ENCODE measurements around the gene CD27. TPM values are rescaled to one million over a fixed set of nuclear protein-coding genes. Genes with fewer than 3 reads are reported as not detected.
"Not testable (repeated sequence)": the region's sequence is repeated elsewhere in the genome, so short reads cannot be mapped to it uniquely, and the experiment has no call there.

Gene CD27
- total RNA-seq, 1 experiment from 2014 or later = not detected

- H3K36me3 ChIP-seq (replicated peaks; ENCODE audit: control insufficient read depth, insufficient read depth, low read length) = peaks cover 17% of the 10 kb centered on the region
- DNase-seq = no peak
- no peak overlapping the region for H3K4me3 ChIP-seq (ENCODE audit: insufficient read depth, low read depth, low read length)
- H3K27me3 ChIP-seq (ENCODE audit: control insufficient read depth, insufficient read depth, low read length) = no peaks in the 10 kb centered on the region
Measured at GRCh38 chr12:6463216-6463615, 18.5 kb downstream of the CD27 start.

GRCh38 chr12:6463858-6464257, 19.1 kb downstream of the CD27 start:
- no peak for DNase-seq
- no peaks in the 10 kb centered on the region for H3K27me3 ChIP-seq (ENCODE audit: control insufficient read depth, insufficient read depth, low read length)
- H3K4me3 ChIP-seq (ENCODE audit: insufficient read depth, low read depth, low read length) = no peak overlapping the region
- H3K36me3 ChIP-seq (replicated peaks; ENCODE audit: control insufficient read depth, insufficient read depth, low read length) = peaks cover 17% of the 10 kb centered on the region

- H3K36me3 ChIP-seq (replicated peaks; ENCODE audit: control insufficient read depth, insufficient read depth, low read length) = peaks cover 17% of the 10 kb centered on the region
- H3K27me3 ChIP-seq (ENCODE audit: control insufficient read depth, insufficient read depth, low read length) = no peaks in the 10 kb centered on the region
- H3K4me3 ChIP-seq (ENCODE audit: insufficient read depth, low read depth, low read length) = no peak overlapping the region
- no peak for DNase-seq
Measured at GRCh38 chr12:6464531-6464930, 19.8 kb downstream of the CD27 start.

GRCh38 chr12:6465467-6466183, 20.9 kb downstream of the CD27 start:
- no peak overlapping the region for H3K4me3 ChIP-seq (ENCODE audit: insufficient read depth, low read depth, low read length)
- peak; percentile 85 for DNase-seq
- no peaks in the 10 kb centered on the region for H3K27me3 ChIP-seq (ENCODE audit: control insufficient read depth, insufficient read depth, low read length)
- peaks cover 16% of the 10 kb centered on the region for H3K36me3 ChIP-seq (replicated peaks; ENCODE audit: control insufficient read depth, insufficient read depth, low read length)

GRCh38 chr12:6466184-6466573, 21.4 kb downstream of the CD27 start:
- DNase-seq = no peak
- Histone ChIP-seq H3K4me3 (ENCODE audit: insufficient read depth, low read depth, low read length) (no peak overlapping the region), H3K27me3 (ENCODE audit: control insufficient read depth, insufficient read depth, low read length) (no peaks in the 10 kb centered on the region), H3K36me3 (replicated peaks; ENCODE audit: control insufficient read depth, insufficient read depth, low read length) (peaks cover 15% of the 10 kb centered on the region)

- not testable (repeated sequence) for H3K4me3 ChIP-seq (ENCODE audit: insufficient read depth, low read depth, low read length)
- peaks cover 12% of the 10 kb centered on the region for H3K36me3 ChIP-seq (replicated peaks; ENCODE audit: control insufficient read depth, insufficient read depth, low read length)
Measured at GRCh38 chr12:6466751-6467150, 22.0 kb downstream of the CD27 start.

GRCh38 chr12:6467571-6468282, 23.0 kb downstream of the CD27 start:
- H3K4me3 ChIP-seq (ENCODE audit: insufficient read depth, low read depth, low read length); DNase-seq; H3K36me3 ChIP-seq (replicated peaks; ENCODE audit: control insufficient read depth, insufficient read depth, low read length); H3K27me3 ChIP-seq (ENCODE audit: control insufficient read depth, insufficient read depth, low read length): not testable (repeated sequence)

More at GRCh38 chr12:6466751-6467150, 22.0 kb downstream of the CD27 start:
- DNase-seq; H3K27me3 ChIP-seq (ENCODE audit: control insufficient read depth, insufficient read depth, low read length): not testable (repeated sequence)

GRCh38 chr12:6468283-6468575, 23.5 kb downstream of the CD27 start:
- no peak overlapping the region for H3K4me3 ChIP-seq (ENCODE audit: insufficient read depth, low read depth, low read length)
- DNase-seq = no peak
- no peaks in the 10 kb centered on the region for H3K27me3 ChIP-seq (ENCODE audit: control insufficient read depth, insufficient read depth, low read length)

GRCh38 chr12:6469092-6469491, 24.3 kb downstream of the CD27 start:
- no peaks in the 10 kb centered on the region for H3K27me3 ChIP-seq (ENCODE audit: control insufficient read depth, insufficient read depth, low read length)
- H3K4me3 ChIP-seq (ENCODE audit: insufficient read depth, low read depth, low read length) = no peak overlapping the region
- DNase-seq = no peak
- peaks cover 5% of the 10 kb centered on the region for H3K36me3 ChIP-seq (replicated peaks; ENCODE audit: control insufficient read depth, insufficient read depth, low read length)

More at GRCh38 chr12:6468283-6468575, 23.5 kb downstream of the CD27 start:
- peaks cover 7% of the 10 kb centered on the region for H3K36me3 ChIP-seq (replicated peaks; ENCODE audit: control insufficient read depth, insufficient read depth, low read length)

GRCh38 chr12:6469609-6470374, 25.0 kb downstream of the CD27 start:
- DNase-seq = peak; percentile 81
- H3K27me3 ChIP-seq (ENCODE audit: control insufficient read depth, insufficient read depth, low read length) = no peaks in the 10 kb centered on the region
- H3K4me3 ChIP-seq (ENCODE audit: insufficient read depth, low read depth, low read length) = peak overlapping the region; percentile 80
- H3K36me3 ChIP-seq (replicated peaks; ENCODE audit: control insufficient read depth, insufficient read depth, low read length) = peaks cover 5% of the 10 kb centered on the region

- peak; percentile 98 for DNase-seq
- Histone ChIP-seq H3K27me3 (ENCODE audit: control insufficient read depth, insufficient read depth, low read length) (no peaks in the 10 kb centered on the region), H3K4me3 (ENCODE audit: insufficient read depth, low read depth, low read length) (peak within 1 kb of the TSS; percentile 80), H3K36me3 (replicated peaks; ENCODE audit: control insufficient read depth, insufficient read depth, low read length) (peaks cover 2% of the 10 kb centered on the region)
Measured at GRCh38 chr12:6470375-6471163, 25.8 kb downstream of the CD27 start, which contains the start of gene VAMP1. TSS of gene VAMP1 (minus strand) at chr12:6470677. CDS start at chr12:6470531, 146 bp downstream.

GRCh38 chr12:6471989-6472360, 27.2 kb downstream of the CD27 start:
- Histone ChIP-seq H3K36me3 (replicated peaks; ENCODE audit: control insufficient read depth, insufficient read depth, low read length) (no peaks in the 10 kb centered on the region; the same call in 1 of the 2 replicates), H3K27me3 (ENCODE audit: control insufficient read depth, insufficient read depth, low read length) (no peaks in the 10 kb centered on the region), H3K4me3 (ENCODE audit: insufficient read depth, low read depth, low read length) (no peak overlapping the region)
- no peak for DNase-seq

GRCh38 chr12:6472491-6472890, 27.7 kb downstream of the CD27 start:
- no peak for DNase-seq
- no peak overlapping the region for H3K4me3 ChIP-seq (ENCODE audit: insufficient read depth, low read depth, low read length)
- no peaks in the 10 kb centered on the region; the same call in 1 of the 2 replicates for H3K36me3 ChIP-seq (replicated peaks; ENCODE audit: control insufficient read depth, insufficient read depth, low read length)
- no peaks in the 10 kb centered on the region for H3K27me3 ChIP-seq (ENCODE audit: control insufficient read depth, insufficient read depth, low read length)

All from H7 (cell line).